GM19452 (cell line): ENCODE measurements around the gene SH3BGR.
"Not testable (repeated sequence)": the region's sequence is repeated elsewhere in the genome, so short reads cannot be mapped to it uniquely, and the experiment has no call there.

Experiments
- ATAC-seq: cut with Tn5 transposase; IDR thresholded peaks from one replicate; pipeline ENCODE4 v1.9.1; 2021; ENCODE audit not compliant: unreplicated experiment

The SH3BGR gene

GRCh38 chr21:39451332-39452206, at the start of gene SH3BGR:
SH3BGR (plus strand) TSS chr21:39451970; CDS start chr21:39452097, 127 bp downstream.
- no peak for ATAC-seq

GRCh38 chr21:39406065-39406464, 45.7 kb upstream of the SH3BGR start:
- no peak for ATAC-seq

DNA sequence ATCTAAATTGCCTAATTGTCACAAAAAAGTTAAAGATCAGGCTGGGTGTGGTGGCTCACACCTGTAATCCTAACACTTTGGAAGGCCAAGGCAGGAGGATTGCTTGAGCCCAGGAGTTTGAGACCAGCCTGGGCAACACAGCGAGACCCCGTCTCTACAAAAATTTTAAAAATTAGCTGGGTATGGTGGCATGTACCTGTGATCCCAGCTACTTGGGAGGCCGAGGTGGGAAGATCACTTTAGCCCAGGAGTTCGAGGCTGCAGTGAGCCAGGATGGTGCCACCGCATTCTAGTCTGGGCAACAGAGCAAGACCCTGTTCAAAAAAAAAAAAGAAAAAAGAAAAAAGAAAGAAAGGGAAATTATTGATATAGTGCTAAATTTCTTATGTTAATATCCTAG, 32.6 kb upstream of the SH3BGR start:
- not testable (repeated sequence) for ATAC-seq

- no peak for ATAC-seq
These were observed 29.1 kb upstream of the SH3BGR start for GRCh38 chr21:39422527-39423241.

DNA sequence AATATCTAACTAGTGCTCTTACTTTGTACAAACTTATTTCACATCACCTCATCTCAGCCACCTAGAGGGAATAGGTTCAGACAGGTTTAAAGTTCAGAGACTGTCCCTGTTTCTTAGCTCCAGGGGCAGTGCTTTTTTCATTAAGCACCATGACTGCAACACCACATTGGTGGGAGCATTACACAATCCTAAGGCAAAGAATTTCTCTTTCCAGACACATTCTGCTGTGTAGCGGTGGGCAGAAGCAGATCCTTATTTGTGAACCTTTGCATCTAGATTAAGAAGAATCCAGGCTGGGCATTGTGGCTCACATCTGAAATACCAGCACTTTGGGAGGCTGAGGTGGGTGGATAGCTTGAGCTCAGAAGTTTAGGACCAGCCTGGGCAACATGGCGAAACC, 22.3 kb upstream of the SH3BGR start:
- no peak for ATAC-seq

- no peak for ATAC-seq
These were observed 21.8 kb upstream of the SH3BGR start for GRCh38 chr21:39430016-39430415.

DNA sequence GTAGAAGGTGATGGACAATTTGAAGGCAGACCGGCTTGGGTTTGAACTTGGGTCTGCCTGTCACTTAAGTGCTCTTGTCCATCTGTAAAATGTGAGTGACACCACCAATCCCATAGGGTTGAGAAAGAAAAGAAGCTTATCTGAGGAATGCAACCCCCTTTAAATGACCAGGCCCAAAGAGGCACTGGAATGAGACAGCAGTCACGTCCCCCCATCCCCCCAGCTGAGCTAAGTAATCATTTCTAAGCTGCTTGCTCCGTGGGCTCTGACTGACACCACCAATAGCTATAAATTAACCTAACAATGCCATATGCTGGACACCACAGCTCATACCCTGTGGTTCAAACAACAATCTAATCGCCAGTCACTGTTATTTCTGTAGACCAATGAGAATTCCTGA, 21.3 kb upstream of the SH3BGR start:
- no peak for ATAC-seq

DNA sequence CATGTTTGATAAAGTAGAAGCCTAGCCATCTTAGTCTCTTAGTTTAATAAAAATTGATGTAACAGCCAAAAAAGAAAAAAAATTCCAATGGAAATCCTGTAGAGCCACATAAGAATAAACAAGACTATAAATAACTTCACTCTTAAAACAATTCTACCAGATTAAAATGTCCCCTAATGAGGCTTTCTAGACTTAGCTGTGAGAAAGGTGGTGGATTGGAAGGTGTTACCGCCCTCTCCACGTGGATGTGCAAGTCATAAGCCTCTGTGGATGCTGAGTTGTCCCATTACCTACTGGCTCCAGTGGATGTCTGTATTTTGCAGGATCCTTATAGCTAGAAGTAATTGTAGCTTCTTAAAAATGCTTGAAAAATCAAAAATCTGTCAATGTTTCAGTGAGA, 20.8 kb upstream of the SH3BGR start:
- ATAC-seq = no peak

DNA sequence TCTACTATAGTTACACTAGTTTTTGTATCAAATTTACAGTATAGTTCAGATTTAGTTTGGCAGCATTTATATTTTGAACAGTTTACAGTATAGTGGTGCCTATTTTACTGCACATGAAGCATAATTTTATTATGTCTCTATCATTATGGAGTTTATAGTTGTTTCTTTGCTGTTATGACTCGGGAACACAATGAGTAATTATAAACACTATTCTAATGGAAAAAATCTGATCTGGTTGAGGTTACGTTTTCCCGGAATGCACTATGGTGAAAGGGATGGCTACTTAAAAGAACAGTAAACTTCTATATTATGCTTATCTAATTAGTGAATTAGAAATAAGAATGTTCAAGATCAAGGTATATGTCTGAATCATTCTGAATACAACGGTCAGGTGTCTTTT, 16.8 kb upstream of the SH3BGR start:
- ATAC-seq = no peak

DNA sequence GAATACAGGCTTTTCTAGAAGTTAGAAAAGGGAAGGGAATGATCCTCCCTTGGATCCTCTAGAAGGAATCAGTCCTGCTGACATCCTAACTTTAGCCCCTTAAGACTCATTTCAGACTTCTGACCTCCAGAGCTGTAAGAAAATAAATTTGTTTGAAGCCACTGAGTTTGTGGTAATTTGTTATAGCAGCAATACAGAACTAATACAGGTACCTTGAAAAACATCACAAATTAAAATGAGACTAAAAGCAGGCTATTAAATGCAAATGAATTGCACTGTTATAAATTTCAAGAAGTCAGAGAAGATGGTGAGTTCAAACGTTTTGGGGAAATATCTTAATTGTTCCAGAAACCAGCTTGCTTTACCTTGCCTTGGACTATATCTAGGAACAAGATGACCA, 12.5 kb upstream of the SH3BGR start:
- ATAC-seq = no peak

- no peak for ATAC-seq
These were observed 10.0 kb upstream of the SH3BGR start for GRCh38 chr21:39441502-39442475.

DNA sequence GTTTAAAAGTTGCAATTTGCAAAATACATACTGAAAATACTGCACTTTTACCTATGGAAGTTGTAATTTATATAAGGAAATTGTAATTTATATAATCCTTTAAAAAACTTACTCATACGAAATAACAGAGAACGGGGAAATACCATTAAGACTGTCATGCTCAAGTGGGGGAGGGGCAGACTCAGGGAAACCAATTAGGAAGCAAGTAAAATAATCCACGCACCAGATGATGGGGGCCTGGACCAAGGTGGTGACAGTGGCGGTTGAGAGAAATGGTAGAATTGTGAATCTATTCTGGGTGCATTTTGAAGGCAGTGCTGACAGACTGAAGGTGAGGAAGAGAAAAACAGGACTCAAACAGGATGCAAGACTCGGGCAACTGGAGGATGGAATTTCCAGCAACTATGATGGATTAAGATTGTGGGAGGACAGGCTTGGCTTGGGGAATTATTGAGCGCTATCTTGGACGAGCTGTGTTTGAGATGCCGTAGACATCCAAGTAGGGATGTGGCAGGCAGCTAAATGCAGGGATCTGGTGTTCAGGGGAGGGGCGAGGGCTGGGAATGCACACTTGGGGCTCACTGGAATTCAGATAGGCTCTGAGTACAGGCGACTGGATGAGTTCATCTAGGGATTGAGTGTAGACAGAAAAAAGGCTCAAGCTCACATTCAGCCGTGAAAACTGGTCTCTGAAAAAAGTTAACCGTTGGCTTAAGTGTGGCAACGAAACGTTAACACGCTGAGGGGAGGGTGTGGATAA, 7.2 kb upstream of the SH3BGR start:
- no peak for ATAC-seq

- peak; percentile 91 for ATAC-seq
These were observed 6.2 kb upstream of the SH3BGR start, which contains the start of gene LCA5L for GRCh38 chr21:39445321-39446269. LCA5L (minus strand) TSS chr21:39445778; CDS start chr21:39428493, 17,285 bp downstream.

- ATAC-seq = no peak
These were observed 4.5 kb upstream of the SH3BGR start for GRCh38 chr21:39447264-39447663.

GRCh38 chr21:39452207-39452969, 618 bp downstream of the SH3BGR start:
- no peak for ATAC-seq

GRCh38 chr21:39452970-39453342, 1.2 kb downstream of the SH3BGR start:
- ATAC-seq = no peak

GRCh38 chr21:39453571-39454179, 1.9 kb downstream of the SH3BGR start:
- ATAC-seq = no peak
